ENCODE data around the gene RPGRIP1.
"Not testable (repeated sequence)": the region's sequence is repeated elsewhere in the genome, so short reads cannot be mapped to it uniquely, and the experiment has no call there.

RPGRIP1 gene

DNA sequence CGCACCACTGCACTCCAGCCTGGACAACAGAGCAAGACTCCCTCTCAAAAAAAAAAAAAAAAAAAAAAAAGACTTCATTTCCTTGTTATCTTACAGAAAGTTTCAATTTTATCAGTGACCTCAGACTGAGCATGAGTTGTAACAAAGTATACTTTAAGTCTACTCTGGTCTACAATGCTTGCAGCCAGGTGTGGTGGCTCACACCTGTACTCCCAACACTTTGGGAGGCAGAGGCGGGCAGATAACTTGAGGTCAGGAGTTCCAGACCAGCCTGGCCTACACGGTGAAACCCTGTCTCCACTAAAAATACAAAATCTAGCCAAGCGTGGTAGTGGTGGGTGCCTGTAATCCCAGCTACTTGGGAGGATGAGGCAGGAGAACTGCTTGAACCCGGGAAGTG lies 28.7 kb upstream of the RPGRIP1 start:
- ChIA-PET CTCF (no interaction called here), POLR2A (no interaction called here)
- Histone ChIP-seq H3K9me3 (ENCODE audit: control insufficient read depth, insufficient read depth, low read depth, low read length) (no peaks in the 10 kb centered on the region), H3K4me1 (ENCODE audit: control insufficient read depth, insufficient read depth, low read length) (peaks cover 12% of the 10 kb centered on the region), H3K4me3 (ENCODE audit: low read depth, low read length) (no peak overlapping the region), H3K27ac (ENCODE audit: extremely low read depth, low read depth, low read length) (no peak overlapping the region), H3K36me3 (ENCODE audit: control insufficient read depth in 2 of 2, insufficient read depth in 1 of 2, low read length in 2 of 2) (peaks cover 80 to 92% of the 10 kb centered on the region in 2 experiments)
- no peak for TF ChIP-seq ZNF211 (tag by site-specific recombination; IDR thresholded peaks at IDR 0.05; ENCODE audit: low read depth)
- TF ChIP-seq, protein P1, sequence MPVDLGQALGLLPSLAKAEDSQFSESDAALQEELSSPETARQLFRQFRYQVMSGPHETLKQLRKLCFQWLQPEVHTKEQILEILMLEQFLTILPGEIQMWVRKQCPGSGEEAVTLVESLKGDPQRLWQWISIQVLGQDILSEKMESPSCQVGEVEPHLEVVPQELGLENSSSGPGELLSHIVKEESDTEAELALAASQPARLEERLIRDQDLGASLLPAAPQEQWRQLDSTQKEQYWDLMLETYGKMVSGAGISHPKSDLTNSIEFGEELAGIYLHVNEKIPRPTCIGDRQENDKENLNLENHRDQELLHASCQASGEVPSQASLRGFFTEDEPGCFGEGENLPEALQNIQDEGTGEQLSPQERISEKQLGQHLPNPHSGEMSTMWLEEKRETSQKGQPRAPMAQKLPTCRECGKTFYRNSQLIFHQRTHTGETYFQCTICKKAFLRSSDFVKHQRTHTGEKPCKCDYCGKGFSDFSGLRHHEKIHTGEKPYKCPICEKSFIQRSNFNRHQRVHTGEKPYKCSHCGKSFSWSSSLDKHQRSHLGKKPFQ (tag by site-specific recombination; IDR thresholded peaks at IDR 0.05) = 0 out of 2 replicates have a peak, but pooled peaks have one; percentile 5

DNA sequence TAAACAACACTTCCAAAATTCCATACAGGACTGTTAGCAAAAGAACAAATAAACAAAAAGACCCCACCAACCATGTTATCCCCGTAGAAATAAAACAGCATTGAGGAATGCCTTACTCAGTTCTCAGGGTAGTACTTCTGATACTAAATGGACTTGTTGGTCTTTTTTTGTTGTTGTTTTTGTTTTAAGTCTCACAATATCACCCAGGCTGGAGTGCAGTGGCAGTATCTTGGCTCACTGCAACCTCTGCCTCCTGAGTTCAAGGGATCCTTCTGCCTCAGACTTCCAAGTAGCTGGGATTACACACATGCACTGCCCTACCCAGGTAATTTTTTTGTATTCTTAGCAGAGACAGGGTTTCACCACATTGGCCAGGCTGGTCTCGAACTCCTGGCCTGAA lies 27.7 kb upstream of the RPGRIP1 start:
- Histone ChIP-seq H3K27ac (ENCODE audit: extremely low read depth, low read depth, low read length) (no peak overlapping the region), H3K4me1 (ENCODE audit: control insufficient read depth, insufficient read depth, low read length) (peaks cover 5% of the 10 kb centered on the region), H3K4me3 (ENCODE audit: low read depth, low read length) (no peak overlapping the region), H3K36me3 (ENCODE audit: control insufficient read depth in 2 of 2, insufficient read depth in 1 of 2, low read length in 2 of 2) (peaks cover 80 to 94% of the 10 kb centered on the region in 2 experiments), H3K9me3 (ENCODE audit: control insufficient read depth, insufficient read depth, low read depth, low read length) (no peaks in the 10 kb centered on the region)
- CTCF ChIA-PET = no interaction called here
- TF ChIP-seq ZNF561 (tag by site-specific recombination; IDR thresholded peaks at IDR 0.05; ENCODE audit: borderline replicate concordance) = no peak
- peak; percentile 37; the same call in 1 of the 2 replicates for TF ChIP-seq ZNF707 (tag by site-specific recombination; IDR thresholded peaks at IDR 0.05)
- POLR2A ChIA-PET = no interaction called here

DNA sequence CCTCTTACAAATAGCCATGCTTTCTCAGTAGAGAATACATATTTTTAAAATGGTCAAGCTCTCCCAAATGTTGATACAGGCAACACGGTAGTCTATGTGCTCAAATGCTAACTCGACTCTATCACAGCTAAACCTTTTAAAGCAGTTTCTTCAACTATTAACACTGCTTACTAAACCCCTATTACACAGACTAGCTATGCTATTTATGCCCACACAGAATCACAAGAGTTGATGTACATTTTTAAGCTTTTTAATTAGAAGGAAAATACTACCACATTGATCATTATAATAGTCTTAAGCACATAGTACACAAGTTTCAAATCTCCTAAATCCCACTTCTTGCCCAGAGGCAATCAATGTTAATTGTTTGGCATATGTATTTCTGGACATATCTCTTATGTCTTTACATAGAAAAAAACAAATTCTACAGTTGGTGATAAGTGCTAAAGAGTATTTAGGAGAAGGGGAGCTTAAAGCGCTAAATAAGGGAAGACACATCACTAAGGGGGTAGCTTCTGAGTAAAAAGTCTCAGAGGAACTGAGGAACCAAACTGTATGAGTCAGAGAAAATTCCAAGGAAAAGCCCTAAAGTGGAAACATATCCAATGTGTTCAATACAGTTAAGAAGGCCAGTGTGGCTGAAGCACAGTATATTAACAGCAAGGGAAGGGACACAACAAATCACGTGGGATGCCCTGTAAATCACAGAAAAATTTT lies 24.3 kb upstream of the RPGRIP1 start:
- H3K36me3 ChIP-seq (ENCODE audit: control insufficient read depth in 2 of 2, insufficient read depth in 1 of 2, low read length in 2 of 2) = peaks cover 76 to 90% of the 10 kb centered on the region in 2 experiments
- TF ChIP-seq ZNF211 (tag by site-specific recombination; IDR thresholded peaks at IDR 0.05; ENCODE audit: low read depth) (no peak), HOXA7 (CRISPR knock-in tag; IDR thresholded peaks at IDR 0.05; ENCODE audit: borderline replicate concordance) (no peak), ZNF707 (tag by site-specific recombination; IDR thresholded peaks at IDR 0.05) (no peak), ZNF202 (tag by site-specific recombination; IDR thresholded peaks at IDR 0.05; ENCODE audit: borderline replicate concordance) (0 out of 2 replicates have a peak, but pooled peaks have one; percentile 2), ZNF132 (tag by site-specific recombination; IDR thresholded peaks at IDR 0.05; ENCODE audit: borderline replicate concordance) (no peak)
- TF ChIP-seq, protein P2, sequence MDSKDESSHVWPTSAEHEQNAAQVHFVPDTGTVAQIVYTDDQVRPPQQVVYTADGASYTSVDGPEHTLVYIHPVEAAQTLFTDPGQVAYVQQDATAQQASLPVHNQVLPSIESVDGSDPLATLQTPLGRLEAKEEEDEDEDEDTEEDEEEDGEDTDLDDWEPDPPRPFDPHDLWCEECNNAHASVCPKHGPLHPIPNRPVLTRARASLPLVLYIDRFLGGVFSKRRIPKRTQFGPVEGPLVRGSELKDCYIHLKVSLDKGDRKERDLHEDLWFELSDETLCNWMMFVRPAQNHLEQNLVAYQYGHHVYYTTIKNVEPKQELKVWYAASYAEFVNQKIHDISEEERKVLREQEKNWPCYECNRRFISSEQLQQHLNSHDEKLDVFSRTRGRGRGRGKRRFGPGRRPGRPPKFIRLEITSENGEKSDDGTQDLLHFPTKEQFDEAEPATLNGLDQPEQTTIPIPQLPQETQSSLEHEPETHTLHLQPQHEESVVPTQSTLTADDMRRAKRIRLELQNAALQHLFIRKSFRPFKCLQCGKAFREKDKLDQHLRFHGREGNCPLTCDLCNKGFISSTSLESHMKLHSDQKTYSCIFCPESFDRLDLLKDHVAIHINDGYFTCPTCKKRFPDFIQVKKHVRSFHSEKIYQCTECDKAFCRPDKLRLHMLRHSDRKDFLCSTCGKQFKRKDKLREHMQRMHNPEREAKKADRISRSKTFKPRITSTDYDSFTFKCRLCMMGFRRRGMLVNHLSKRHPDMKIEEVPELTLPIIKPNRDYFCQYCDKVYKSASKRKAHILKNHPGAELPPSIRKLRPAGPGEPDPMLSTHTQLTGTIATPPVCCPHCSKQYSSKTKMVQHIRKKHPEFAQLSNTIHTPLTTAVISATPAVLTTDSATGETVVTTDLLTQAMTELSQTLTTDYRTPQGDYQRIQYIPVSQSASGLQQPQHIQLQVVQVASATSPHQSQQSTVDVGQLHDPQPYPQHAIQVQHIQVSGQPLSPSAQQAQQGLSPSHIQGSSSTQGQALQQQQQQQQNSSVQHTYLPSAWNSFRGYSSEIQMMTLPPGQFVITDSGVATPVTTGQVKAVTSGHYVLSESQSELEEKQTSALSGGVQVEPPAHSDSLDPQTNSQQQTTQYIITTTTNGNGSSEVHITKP (tag by site-specific recombination; IDR thresholded peaks at IDR 0.05) = no peak
- TF ChIP-seq, protein P3, sequence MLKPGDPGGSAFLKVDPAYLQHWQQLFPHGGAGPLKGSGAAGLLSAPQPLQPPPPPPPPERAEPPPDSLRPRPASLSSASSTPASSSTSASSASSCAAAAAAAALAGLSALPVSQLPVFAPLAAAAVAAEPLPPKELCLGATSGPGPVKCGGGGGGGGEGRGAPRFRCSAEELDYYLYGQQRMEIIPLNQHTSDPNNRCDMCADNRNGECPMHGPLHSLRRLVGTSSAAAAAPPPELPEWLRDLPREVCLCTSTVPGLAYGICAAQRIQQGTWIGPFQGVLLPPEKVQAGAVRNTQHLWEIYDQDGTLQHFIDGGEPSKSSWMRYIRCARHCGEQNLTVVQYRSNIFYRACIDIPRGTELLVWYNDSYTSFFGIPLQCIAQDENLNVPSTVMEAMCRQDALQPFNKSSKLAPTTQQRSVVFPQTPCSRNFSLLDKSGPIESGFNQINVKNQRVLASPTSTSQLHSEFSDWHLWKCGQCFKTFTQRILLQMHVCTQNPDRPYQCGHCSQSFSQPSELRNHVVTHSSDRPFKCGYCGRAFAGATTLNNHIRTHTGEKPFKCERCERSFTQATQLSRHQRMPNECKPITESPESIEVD (tag by site-specific recombination; IDR thresholded peaks at IDR 0.05) = 0 out of 2 replicates have a peak, but pooled peaks have one; percentile 38
- no peak overlapping the region for H3K27ac ChIP-seq (ENCODE audit: extremely low read depth, low read depth, low read length)
- no peaks in the 10 kb centered on the region for H3K9me3 ChIP-seq (ENCODE audit: control insufficient read depth, insufficient read depth, low read depth, low read length)
- H3K4me3 ChIP-seq (ENCODE audit: low read depth, low read length) = no peak overlapping the region
- ChIA-PET POLR2A (interaction anchor here (0.7 to 3.3 kb wide), 7 partner anchors 9 to 128 kb away, joined by 3 to 13 read pairs (median 5); no protein-coding TSS in a partner anchor), CTCF (interaction anchor here (1.0 kb wide), 2 partner anchors 12 to 15 kb away, joined by 3 read pairs; no protein-coding TSS in a partner anchor)
- peaks cover 8% of the 10 kb centered on the region; the same call in 1 of the 2 replicates for H3K4me1 ChIP-seq (ENCODE audit: control insufficient read depth, insufficient read depth, low read length)

DNA sequence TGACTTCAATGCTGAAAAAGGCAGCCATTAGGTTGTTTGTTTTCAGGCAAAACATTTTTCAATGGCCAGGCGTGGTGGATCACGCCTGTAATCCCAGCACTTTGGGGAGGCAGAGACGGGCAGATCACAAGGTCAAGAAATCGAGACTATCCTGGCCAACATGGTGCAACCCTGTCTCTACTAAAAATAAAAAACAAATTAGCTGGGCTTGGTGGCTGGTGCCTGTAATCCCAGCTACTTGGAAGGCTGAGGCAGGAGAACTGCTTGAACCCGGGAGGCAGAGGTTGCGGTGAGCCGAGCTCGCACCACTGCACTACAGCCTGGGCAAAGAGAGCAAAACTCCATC lies 23.8 kb upstream of the RPGRIP1 start:
- H3K27ac ChIP-seq (ENCODE audit: extremely low read depth, low read depth, low read length); H3K4me1 ChIP-seq (ENCODE audit: control insufficient read depth, insufficient read depth, low read length); H3K4me3 ChIP-seq (ENCODE audit: low read depth, low read length); H3K9me3 ChIP-seq (ENCODE audit: control insufficient read depth, insufficient read depth, low read depth, low read length): not testable (repeated sequence)
- ChIA-PET POLR2A (interaction anchor here (0.7 to 3.3 kb wide), 5 partner anchors 9 to 103 kb away, joined by 3 to 13 read pairs (median 9); no protein-coding TSS in a partner anchor), CTCF (interaction anchor here (1.0 kb wide), 1 partner anchor 13 kb away, joined by 3 read pairs; no protein-coding TSS in a partner anchor)
- peaks cover 76 to 90% of the 10 kb centered on the region in 2 experiments for H3K36me3 ChIP-seq (ENCODE audit: control insufficient read depth in 2 of 2, insufficient read depth in 1 of 2, low read length in 2 of 2)
